Vagina (tissue), 2 donors: Measurements from ENCODE around the gene TMEM151B.

Experiments used
- CTCF ChIP-seq, 3 experiments: fragments of 450-650 bp in 2 of 3; fragments of 200-600 bp in 1 of 3; sonication (generic) in 1 of 3; IDR thresholded peaks; one replicate each; pipeline ENCODE4 v1.5.1; 2017 to 2019; ENCODE audit warnings: antibody characterized with exemption in 3 of 3, mild to moderate bottlenecking in 2 of 3, moderate library complexity in 2 of 3
- POLR2A ChIP-seq, 2 donors: fragments of 450-650 bp; IDR thresholded peaks; one replicate each; pipeline ENCODE4 v1.6.1; 2017; ENCODE audit warnings: antibody characterized with exemption in 2 of 2, mild to moderate bottlenecking in 2 of 2, moderate library complexity in 2 of 2
- POLR2AphosphoS5 ChIP-seq, 2 donors: sonication (generic); formaldehyde crosslinking; IDR thresholded peaks; one replicate each; pipeline ENCODE4 v1.9.0; 2017; ENCODE audit warnings: antibody characterized with exemption in 2 of 2, mild to moderate bottlenecking in 2 of 2, low read depth in 1 of 2; ENCODE audit not compliant: insufficient read depth in 1 of 2

- TF ChIP-seq CTCF (IDR thresholded peaks at IDR 0.05): no peak
- no peak for TF ChIP-seq POLR2AphosphoS5 (IDR thresholded peaks at IDR 0.05; ENCODE audit: insufficient read depth in 1 of 2, low read depth in 1 of 2)
- TF ChIP-seq POLR2A (IDR thresholded peaks at IDR 0.05): no peak
Observed at GRCh38 chr6:44248579-44248978, 21.7 kb upstream of the TMEM151B start.
